ENCODE results near the gene PPA1.
"Not testable (repeated sequence)": the region's sequence is repeated elsewhere in the genome, so short reads cannot be mapped to it uniquely, and the experiment has no call there.

The PPA1 gene

GRCh38 chr10:70233109-70233938 is at the start of gene PPA1:
Gene PPA1 (minus strand): TSS chr10:70233429. CDS start chr10:70233327, 102 bp downstream.
- peak; percentile 80 for DNase-seq

GRCh38 chr10:70281609-70282008 is 48.4 kb upstream of the PPA1 start:
- no peak for DNase-seq

- DNase-seq: no peak
Observed at GRCh38 chr10:70280099-70280498, 46.9 kb upstream of the PPA1 start.

- no peak for DNase-seq
Observed at GRCh38 chr10:70277396-70278030, 44.3 kb upstream of the PPA1 start.

- DNase-seq: no peak
Observed at GRCh38 chr10:70274643-70275042, 41.4 kb upstream of the PPA1 start.

- no peak for DNase-seq
Observed at GRCh38 chr10:70272925-70273316, 39.7 kb upstream of the PPA1 start.

GRCh38 chr10:70271996-70272924 is 39.0 kb upstream of the PPA1 start:
- DNase-seq: no peak

GRCh38 chr10:70270952-70271351 is 37.7 kb upstream of the PPA1 start:
- no peak for DNase-seq

- DNase-seq: no peak
Observed at GRCh38 chr10:70269741-70270140, 36.5 kb upstream of the PPA1 start.

GRCh38 chr10:70268376-70268775 is 35.1 kb upstream of the PPA1 start:
- DNase-seq: no peak

GRCh38 chr10:70267161-70267933 is 34.1 kb upstream of the PPA1 start:
- DNase-seq: no peak

GRCh38 chr10:70266701-70267100 is 33.5 kb upstream of the PPA1 start:
- no peak for DNase-seq

GRCh38 chr10:70266056-70266455 is 32.8 kb upstream of the PPA1 start:
- DNase-seq: no peak

- DNase-seq: no peak
Observed at GRCh38 chr10:70265032-70265689, 31.9 kb upstream of the PPA1 start.

GRCh38 chr10:70260734-70261133 is 27.5 kb upstream of the PPA1 start:
- DNase-seq: no peak

GRCh38 chr10:70260259-70260658 is 27.0 kb upstream of the PPA1 start:
- no peak for DNase-seq

- no peak for DNase-seq
Observed at GRCh38 chr10:70258216-70258615, 25.0 kb upstream of the PPA1 start.

GRCh38 chr10:70257816-70258215 is 24.6 kb upstream of the PPA1 start:
- not testable (repeated sequence) for DNase-seq

GRCh38 chr10:70256463-70256862 is 23.2 kb upstream of the PPA1 start:
- DNase-seq: no peak

GRCh38 chr10:70255329-70256299 is 22.4 kb upstream of the PPA1 start:
- DNase-seq: no peak

Measured in cortex of kidney (tissue), 1 donor.